HG03039 (cell line): ENCODE measurements around the gene UBLCP1.
"Not testable (repeated sequence)": the region's sequence is repeated elsewhere in the genome, so short reads cannot be mapped to it uniquely, and the experiment has no call there.

Experiments
- ATAC-seq: cut with Tn5 transposase; IDR thresholded peaks from one replicate; pipeline ENCODE4 v1.9.1; 2021; ENCODE audit warnings: mild to moderate bottlenecking, moderate library complexity; ENCODE audit not compliant: unreplicated experiment

UBLCP1 gene

DNA sequence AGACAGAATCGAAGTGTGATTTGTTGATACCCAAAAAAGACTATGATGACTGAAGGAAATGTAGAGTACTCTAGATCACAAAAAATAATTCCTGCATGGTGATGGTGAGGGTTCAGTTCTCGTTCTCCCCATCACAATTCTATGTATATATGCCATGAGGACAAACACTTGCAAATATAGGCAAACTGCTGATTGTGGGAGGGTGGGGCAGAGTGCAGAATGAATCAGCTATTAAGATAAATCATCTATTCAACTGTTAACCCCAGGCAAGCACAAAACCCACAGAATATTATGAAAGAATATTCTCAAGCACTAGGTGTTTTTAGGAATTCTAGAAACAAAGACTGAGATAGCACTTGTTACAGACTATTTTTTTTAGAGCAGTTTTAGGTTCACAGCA is 13.9 kb upstream of the UBLCP1 start:
- no peak for ATAC-seq

DNA sequence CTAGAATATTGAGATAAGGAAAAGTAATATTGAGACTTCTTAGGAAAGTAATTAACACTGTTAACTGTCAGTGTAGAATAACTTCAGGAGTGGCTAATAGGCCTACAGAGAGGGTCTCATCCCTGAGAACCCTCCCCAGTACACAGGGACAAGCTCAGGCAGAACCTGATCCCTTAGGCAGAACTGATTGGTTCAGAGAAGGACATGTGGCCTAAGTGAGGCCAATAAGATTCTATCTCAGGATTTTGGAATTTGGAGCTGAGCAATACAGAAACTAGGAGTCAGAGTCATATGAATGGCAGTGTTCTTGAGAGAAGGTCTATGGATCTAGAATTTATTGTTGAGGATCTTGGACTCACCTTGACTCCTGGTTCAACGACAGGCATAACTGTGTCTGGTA is 10.9 kb upstream of the UBLCP1 start:
- no peak for ATAC-seq

DNA sequence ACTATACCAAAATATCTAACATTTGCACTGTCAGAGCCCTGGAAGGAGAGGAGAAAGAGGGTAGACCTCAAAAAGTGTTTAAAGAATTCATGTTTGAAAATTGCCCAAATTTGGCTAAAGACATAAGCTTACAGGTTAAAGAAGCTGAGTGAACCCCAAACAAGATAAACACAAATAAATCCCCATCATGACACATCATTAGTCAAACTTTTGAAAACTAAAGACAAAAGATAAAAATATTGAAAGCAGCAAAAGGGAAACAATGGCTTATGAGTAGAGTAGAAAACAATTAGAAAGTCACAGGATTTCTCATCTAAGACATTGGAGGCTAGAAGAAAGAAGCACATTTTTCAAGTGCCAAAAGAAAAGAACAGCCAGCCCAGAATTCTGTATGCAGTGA is 6.1 kb upstream of the UBLCP1 start:
- no peak for ATAC-seq

DNA sequence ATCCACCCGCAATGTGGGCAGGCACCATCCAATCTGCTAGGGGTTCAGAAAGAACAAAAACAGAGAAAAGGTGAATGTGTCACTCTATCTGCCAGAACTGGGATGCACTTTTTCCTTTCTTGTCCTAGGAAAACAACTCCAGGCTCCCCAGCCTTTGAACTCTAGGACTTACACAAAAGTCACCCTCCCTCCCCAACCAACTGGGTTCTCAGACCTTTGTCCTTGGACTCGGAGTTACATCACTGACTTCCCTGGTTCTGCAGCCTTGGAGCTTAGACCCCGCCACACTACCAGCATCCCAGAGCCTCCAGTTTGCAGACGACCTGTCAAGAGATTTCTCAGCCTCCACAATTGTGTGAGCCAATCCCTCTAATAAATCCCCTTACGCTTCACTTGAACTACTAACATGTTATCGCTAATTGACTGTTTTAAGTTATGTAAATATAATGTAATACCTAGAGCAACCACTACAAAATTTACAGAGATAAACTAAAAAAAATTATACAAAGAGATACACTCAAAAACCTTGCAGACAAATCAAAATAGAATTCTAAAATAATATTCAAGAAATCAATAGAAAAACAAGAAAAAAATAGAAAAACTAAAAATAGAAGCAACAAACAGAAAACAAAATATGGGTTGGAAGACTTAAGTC is 5.3 kb upstream of the UBLCP1 start:
- ATAC-seq, result no peak

DNA sequence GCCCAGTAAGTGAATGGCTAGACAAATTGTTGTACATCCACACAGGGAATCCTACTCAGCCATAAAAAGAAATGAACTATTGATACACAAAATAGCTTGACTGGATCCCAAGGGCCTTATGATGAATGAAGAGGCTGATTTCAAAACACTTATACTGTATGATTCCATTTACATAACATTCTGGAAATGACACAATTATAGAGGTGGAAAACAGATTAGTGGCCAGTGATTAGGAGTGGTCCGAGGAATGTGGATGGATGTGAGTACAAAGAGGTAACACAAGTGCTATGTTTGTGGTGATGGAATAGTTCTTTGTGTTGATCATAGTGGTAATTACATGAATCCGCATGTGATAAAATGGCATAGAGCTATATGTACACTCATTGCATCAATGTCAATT is 4.7 kb upstream of the UBLCP1 start:
- no peak for ATAC-seq

DNA sequence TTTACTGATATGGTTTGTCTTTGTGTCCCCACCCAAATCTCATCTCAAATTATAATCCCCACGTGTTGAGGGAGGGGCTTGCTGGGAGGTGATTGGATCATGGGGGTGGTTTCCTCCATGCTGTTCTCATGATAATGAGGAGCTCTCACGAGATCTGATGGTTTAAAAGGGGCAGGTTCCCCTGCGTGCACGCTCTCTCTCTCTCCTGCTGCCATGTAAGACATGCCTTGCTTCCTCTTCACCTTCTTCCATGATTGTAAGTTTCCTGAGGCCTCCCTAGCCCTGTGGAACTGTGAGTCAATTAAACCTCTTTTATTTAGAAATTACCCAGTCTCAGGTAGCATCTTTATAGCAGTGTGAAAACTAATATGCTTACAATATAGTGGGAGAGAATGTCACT is 2.9 kb upstream of the UBLCP1 start:
- ATAC-seq, result not testable (repeated sequence)

DNA sequence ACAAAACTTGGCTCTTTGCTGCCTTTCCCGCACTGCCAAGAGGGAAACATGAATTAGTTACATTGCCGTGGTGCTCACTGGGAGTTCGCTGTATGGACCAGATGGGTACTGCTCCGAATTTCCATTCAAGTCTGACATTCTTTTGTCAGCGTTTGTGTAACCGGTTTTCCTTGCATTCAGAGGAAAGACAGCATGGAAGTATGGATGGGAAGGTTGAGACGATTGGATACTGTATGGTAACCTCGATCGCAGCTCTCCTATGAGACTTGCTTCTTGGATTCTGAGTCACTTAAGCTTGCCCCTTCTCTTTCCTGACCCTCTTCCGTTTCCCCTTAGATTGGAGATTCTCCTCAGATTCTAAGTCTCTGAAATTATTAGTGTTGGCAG is 625 bp upstream of the UBLCP1 start:
- no peak for ATAC-seq

DNA sequence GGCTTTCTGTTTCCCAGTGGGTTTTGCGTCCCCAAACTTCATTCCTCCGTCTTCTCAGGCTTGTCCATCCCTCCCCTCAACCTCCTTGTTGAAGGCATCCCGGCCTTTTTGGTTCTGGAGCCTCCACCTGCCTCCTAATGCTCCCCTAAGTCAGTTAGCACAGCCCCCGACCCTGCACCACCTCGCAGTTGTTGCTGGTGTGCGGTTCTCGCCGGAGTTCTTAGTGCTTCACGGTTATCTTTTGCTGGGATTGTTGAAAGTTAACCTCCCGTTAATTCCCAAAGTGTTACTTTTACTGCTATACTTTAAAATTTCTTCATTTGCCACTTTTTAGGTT is 447 bp downstream of the UBLCP1 start:
- ATAC-seq, result peak; percentile 4

DNA sequence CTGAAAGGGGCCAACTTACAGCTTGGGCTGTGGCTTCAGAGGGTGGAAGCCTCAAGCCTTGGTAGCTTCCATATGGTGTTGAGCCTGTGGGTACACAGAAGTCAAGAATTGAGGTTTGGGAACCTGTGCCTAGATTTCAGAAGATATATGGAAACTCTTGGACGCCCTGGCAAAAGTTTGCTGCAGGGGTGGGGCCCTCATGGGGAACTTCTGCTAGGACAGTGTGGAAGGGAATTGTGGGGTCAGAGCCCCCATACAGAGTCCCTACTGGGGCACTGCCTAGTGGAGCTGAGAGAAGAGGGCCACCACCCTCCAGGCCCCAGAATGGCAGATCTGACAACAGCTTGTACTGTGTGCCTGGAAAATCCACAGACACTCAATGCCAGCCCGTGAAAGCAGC is 3.7 kb downstream of the UBLCP1 start:
- ATAC-seq, result not testable (repeated sequence)

DNA sequence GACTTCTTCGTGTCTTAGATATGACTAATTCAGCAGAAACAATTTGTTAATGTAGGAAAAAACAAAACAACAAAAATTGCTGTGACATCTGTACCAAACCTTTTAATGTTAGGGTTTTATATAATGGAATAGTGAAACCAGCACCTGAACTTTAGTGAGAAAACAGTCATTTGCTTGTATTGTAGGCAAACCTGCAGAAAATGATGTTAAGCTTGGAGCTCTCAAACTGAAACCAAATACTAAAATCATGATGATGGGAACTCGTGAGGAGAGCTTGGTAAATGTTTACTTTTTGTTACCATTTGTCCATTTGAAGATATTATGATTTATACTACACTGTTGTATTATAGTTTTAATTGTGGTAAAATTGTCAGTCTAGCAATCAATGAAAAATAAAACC is 6.6 kb downstream of the UBLCP1 start:
- ATAC-seq, result no peak

DNA sequence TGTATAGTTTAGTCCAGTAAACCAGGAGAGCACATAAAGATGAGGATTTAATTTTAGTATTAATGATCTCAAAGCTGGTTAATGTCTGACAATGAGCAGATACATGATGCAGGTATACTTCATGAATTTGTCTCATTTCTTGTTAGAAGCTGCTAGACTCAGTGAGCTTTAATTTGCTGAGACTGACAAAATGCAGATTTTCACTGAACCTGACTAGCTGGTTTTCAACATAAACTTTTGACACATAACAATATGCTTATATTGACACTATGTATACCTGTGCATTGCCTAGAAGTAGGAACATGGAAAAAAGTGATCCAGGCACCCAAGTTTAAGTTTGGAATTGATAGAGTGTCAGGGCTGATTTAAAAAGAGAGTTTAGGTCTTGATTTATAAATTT is 10.8 kb downstream of the UBLCP1 start:
- ATAC-seq, result no peak

DNA sequence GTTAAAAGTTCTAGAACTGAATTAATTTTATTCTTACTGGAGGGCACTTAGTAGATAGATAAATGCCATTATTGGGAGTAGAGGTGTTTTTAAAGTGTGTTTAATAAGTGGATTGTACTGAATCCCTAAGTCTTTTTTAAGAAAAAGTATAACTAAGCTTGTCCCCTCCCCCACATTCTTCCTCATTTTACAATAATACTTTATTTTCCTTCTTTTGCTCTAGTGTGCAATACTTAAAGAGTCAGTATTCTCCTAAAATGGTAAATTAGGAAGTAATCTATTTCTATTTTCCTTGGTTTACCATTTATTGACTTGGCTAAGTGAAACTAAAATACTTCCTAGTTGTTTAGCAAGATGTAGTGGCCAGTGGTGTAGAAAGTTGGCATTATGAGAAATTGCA is 11.6 kb downstream of the UBLCP1 start:
- no peak for ATAC-seq

DNA sequence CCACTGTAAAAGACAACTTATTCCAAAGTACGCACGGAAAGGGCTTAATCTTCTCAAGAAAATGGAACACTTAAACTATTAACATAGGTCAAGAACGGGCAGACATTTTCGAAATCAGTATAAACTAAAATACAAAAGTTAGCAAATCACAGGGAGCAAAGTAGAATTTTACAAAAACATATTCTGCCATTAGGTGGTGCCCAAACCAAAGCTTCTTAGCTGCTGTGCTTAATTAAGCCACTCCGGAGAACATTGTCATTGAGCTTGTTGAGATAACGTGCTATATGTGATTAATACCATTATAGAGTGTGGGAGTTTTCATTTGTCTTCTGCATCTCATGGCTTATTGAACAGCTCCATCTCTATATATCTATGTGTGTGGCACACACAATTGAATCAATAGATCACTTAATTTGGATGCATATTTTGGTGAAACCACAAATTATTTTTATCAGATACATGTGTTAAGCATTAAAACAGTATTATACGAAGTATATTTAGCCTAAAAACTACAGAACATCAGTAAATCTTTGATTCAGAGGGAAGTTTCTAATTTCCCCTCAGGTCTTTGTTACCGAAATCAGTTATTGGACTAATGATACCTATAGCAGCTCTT is 23.4 kb downstream of the UBLCP1 start:
- ATAC-seq, result no peak

DNA sequence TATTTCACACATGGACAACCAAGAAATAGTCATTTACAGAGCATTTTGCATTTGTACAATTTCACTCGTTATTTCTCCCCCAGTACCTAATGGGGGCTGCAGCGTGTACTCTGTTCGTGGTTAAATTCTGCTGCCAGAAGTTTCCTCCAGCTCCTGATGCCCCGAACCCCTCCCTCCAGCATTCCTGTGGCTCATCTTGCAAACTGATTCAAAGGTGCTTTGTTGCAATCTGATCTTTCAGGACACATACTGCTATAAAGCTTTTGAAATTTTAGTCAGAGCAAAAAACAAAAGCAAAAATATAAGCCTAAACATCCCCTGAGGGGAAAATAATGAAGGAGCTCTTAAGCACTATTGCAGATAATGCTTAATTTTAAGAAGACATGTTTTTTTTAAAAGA is 27.7 kb downstream of the UBLCP1 start:
- ATAC-seq, result no peak

DNA sequence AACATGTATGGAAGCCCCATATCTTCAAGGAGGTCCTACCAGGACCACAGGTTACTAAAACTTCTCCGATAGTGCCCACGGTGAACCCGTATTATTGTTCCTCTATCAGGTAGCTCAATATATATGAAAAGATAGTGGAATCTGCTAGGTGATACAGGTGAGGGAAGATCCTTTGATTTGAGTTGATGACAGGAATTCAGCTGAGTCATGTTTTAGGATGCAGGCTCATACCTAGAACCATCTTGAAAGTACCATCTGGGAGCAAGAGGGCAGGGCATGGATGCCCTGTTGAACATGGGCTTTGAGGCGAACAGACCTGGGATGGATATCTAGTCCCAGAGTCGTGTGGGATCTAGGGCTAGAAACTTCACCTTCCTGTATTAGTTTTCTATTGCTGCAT is 31.8 kb downstream of the UBLCP1 start:
- no peak for ATAC-seq

DNA sequence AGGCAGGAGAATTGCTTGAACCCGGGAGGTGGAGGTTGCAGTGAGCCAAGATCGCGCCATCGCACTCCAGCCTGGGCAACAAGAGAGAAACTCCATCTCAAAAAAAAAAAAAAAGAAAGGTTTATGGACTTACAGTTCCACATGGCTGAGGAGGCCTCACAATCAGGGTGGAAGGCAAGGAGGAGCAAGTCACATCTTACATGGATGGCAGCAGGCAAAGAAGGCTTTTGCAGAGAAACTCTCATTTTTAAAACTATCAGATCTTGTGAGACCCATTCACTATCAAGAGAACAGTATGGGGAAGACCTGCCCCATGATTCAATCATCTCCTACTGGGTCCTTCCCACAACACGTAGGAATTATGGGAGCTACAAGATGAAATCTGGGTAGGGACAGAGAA is 34.2 kb downstream of the UBLCP1 start:
- ATAC-seq, result not testable (repeated sequence)

DNA sequence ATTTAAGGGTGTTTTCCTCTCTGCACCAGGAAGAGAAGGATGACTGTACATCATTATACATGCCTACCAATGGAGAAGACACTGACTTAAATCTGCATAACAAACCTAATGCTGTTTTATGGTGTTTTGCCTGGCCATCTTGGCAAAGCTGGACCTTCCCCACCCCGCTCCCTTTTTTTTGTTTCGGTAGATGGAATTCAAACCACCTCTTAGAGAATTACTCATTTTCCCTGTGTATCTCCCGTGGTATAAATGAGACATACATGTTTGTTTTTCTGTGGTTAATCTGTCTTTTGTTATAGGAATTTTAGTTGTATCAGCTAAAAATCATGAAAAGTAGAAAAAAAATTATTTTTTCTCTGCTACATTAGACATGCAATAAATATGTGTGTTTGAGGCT is 38.4 kb downstream of the UBLCP1 start:
- ATAC-seq, result no peak

DNA sequence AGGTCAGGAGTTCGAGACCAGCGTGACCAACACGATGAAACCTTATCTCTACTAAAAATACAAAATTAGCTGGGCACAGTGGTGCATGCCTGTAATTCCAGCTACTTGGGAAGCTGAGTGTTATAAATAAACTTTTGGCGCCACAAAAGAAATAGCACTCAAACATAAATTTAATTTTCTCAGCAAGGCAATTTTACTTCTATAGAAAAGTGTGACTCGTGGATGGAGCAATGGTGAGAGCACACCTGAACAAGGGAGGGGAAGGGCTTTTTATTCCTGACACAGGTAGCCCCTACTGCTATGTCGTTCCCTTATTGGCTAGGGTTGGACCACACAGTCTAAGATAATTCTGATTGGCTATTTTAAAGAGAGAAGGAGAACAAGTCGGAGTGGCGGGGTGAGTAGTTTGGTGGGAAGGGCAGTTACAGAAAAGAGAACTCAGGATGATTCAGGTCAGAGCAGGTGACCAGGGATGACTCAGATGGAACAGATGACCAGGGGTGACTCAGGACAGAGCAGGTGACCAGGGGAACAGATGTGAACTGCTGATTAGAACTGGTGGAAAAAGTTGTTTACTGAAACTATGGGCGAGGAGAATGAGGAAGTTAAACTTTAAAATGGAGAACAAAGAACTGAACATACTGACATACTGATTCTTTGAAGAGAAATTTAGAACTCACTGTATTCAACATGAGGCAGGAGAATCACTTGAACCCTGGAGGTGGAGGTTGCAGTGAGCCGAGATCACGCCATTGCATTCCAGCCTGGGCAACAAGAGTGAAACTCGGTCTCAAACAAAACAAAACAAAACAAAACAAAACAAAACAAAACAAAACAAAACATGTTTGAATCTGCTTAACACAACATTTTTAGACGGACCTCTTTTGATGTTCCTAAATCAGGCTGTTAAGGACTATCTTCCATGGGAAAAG is 39.1 kb downstream of the UBLCP1 start:
- ATAC-seq, result not testable (repeated sequence)

DNA sequence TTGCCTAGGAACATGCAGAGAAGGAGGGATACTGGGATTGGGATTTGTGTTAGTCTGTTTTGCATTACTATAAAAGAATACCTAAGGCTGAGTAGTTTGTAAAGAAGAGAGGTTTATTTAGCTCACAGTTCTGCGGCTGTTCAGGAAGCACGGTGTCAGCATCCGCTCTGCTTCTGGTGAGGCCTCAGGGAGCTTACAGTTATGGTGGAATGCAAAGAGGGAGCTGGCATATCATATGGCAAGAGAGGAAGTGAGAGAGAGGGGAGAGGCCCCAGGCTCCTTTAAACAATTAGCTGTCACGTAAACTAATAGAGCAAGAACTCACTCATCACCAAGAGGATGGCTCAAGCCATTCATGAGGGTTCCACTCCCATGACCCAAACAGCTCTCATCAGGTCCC is 40.2 kb downstream of the UBLCP1 start:
- ATAC-seq, result no peak

DNA sequence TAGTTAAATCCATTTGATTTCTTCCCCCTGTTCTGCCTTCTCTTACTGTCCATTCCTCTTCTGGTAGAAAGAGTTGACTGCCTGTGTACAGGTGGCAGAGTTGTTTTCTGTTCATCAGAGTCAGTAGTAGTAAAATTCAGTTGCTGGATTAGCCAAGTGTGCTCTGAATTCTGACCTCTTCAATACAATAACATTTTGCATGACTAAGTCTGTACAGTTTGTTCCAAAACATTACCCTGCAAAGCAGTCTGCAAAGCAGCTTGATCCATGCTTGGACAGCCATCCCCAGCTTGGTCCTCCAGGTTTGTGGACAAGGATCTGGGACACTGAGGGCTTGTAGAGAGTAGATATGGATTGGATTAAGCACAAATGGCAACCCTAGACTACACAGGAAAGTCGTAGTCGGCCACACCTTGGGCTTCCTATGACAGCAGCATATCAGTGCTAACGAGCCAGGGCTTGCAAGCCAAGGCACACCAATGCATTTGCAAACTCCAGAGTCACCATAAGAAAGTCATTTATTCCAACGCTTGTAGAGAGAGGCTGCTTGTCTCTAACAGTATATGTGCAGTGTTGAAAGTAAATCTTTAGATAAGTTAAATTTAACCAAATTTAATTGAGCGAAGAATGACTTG is 42.0 kb downstream of the UBLCP1 start:
- no peak for ATAC-seq

DNA sequence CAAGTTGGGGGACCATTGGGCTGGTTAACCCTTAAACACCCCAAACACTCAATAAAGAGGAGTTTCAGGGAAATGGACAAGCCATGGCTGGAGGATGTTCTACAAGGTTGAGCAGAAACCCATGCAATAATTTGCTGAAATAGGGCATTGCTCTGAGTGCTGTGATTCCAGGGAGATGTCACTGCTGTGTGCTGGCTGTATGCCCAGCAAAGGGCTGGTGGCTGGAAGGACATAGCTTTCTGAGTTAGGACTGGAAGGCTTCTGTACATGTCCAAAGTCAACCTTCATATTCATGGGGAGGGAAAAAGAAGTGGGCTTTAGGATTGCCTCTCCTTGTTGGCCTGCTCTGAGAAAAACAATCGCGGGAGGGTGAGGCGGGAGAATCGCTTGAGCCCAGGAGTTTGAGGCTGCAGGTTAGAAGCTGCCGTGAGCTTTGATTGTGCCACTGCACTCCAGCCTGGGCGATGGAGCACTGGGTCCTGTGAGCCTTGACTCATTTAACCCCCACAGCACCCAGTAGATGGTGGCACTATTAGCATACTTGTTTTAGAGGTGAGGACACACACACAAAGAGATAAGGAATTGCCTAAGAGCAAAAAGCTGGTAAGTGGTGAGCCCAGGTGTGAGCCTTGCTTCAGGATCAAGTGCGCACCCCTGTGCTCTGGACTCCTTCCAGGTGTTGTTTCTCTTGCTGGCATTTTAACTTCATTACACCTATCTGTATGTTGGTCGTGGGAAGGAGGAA is 46.8 kb downstream of the UBLCP1 start:
- ATAC-seq, result no peak
